ENCODE results near the gene WFIKKN2.

The WFIKKN2 gene

DNA sequence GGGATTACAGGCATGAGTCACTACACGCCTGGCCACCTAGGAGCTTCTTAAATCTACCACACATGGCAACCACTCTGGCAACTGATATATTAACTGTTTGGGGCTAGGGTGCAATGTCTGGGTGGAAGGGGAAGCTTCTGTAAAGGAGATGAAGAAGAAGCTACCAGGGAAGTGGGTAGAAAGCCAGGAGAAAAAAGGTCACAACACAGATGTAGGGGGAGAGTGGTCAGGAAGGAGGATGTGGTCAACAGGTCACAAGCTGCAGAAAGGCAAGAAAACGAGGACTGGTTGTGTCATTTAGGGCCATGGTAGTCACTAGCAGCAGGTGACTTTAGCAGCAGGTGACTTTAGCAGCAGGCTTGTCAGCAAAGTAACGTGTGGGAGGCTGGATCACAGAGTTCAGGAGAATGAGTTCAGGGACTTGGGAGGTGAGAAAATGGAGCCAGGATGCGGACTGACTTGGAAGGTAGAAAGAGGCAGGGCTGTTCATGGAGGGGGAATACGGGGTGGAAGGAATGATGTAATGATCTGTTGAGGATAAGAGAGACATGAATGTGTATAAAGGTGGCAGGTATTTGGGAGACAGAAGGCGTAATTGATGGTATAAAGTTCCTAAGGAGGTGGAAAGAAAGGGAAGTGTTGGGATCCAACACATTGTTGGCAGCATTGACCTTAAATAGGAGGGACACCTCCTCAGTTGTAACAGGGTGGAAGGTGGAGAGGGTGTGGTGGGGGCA lies 16.3 kb upstream of the WFIKKN2 start:
- Histone ChIP-seq H3K4me3 (ENCODE audit: low read depth in 1 of 2, low read length in 1 of 2) (no peak overlapping the region), H3K9me3 (no peaks in the 10 kb centered on the region), H3K4me1 (ENCODE audit: control insufficient read depth in 1 of 2, insufficient read depth in 1 of 2, low read depth in 1 of 2, low read length in 1 of 2) (peaks cover 0 to 5% of the 10 kb centered on the region in 2 experiments), H3K27ac (no peak overlapping the region), H3K27me3 (peaks cover 7% of the 10 kb centered on the region), H3K36me3 (no peaks in the 10 kb centered on the region)
- TF ChIP-seq, protein P1, sequence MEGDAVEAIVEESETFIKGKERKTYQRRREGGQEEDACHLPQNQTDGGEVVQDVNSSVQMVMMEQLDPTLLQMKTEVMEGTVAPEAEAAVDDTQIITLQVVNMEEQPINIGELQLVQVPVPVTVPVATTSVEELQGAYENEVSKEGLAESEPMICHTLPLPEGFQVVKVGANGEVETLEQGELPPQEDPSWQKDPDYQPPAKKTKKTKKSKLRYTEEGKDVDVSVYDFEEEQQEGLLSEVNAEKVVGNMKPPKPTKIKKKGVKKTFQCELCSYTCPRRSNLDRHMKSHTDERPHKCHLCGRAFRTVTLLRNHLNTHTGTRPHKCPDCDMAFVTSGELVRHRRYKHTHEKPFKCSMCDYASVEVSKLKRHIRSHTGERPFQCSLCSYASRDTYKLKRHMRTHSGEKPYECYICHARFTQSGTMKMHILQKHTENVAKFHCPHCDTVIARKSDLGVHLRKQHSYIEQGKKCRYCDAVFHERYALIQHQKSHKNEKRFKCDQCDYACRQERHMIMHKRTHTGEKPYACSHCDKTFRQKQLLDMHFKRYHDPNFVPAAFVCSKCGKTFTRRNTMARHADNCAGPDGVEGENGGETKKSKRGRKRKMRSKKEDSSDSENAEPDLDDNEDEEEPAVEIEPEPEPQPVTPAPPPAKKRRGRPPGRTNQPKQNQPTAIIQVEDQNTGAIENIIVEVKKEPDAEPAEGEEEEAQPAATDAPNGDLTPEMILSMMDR (IDR thresholded peaks at IDR 0.05) = no peak

- Histone ChIP-seq H3K4me1 (ENCODE audit: control insufficient read depth in 1 of 2, insufficient read depth in 1 of 2, low read depth in 1 of 2, low read length in 1 of 2) (peaks cover 0 to 5% of the 10 kb centered on the region in 2 experiments), H3K36me3 (no peaks in the 10 kb centered on the region), H3K27ac (no peak overlapping the region), H3K4me3 (ENCODE audit: low read depth in 1 of 2, low read length in 1 of 2) (no peak overlapping the region), H3K9me3 (no peaks in the 10 kb centered on the region), H3K27me3 (peaks cover 7% of the 10 kb centered on the region)
- TF ChIP-seq, protein P1 (IDR thresholded peaks at IDR 0.05) = no peak
Measured at GRCh38 chr17:50820651-50821050, 14.7 kb upstream of the WFIKKN2 start.

DNA sequence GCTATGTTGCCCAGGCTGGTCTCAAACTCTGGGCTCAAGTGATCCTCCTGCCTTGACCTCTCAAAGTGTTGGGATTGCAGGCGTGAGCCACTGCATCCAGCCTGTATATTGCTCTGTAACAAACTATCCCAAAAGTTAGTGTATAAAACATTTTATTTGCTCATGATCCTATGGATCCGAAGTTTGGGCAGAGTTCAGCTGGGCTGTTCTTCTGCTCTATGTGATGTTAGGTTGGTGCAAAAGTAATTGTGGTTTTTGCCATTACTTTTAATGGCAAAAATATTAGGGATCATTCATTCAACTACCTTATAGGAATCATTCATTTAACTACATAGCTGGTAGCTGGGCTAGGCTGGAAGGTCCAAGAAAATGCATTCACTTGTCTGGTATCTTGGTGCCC lies 12.8 kb upstream of the WFIKKN2 start:
- Histone ChIP-seq H3K27ac (no peak overlapping the region), H3K27me3 (no peaks in the 10 kb centered on the region), H3K4me3 (ENCODE audit: low read depth in 1 of 2, low read length in 1 of 2) (no peak overlapping the region), H3K9me3 (no peaks in the 10 kb centered on the region), H3K36me3 (no peaks in the 10 kb centered on the region), H3K4me1 (ENCODE audit: control insufficient read depth in 1 of 2, insufficient read depth in 1 of 2, low read depth in 1 of 2, low read length in 1 of 2) (no peaks in the 10 kb centered on the region)
- TF ChIP-seq, protein P1 (IDR thresholded peaks at IDR 0.05) = no peak

DNA sequence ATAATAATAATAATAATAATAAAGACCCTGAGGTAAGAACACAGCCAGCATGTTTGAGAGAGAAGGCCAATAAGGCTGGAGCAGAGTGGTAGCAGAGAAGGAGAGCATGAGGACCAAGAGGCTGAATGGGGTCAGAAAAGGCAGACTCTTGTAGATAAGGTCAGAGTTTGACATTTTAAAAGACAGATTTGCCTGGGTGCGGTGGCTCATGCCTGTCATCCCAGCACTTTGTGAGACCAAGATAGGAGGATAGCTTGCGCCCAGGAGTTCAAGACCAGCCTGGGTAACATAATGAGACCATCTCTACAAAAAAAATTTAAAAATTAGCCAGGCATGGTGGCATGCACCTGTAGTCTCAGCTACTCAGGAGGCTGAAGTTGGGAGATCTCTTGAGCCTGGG lies 11.0 kb upstream of the WFIKKN2 start:
- Histone ChIP-seq H3K27me3 (peaks cover 8% of the 10 kb centered on the region), H3K4me3 (ENCODE audit: low read depth in 1 of 2, low read length in 1 of 2) (no peak overlapping the region), H3K36me3 (no peaks in the 10 kb centered on the region), H3K4me1 (ENCODE audit: control insufficient read depth in 1 of 2, insufficient read depth in 1 of 2, low read depth in 1 of 2, low read length in 1 of 2) (no peaks in the 10 kb centered on the region), H3K27ac (no peak overlapping the region), H3K9me3 (no peaks in the 10 kb centered on the region)
- TF ChIP-seq, protein P1 (IDR thresholded peaks at IDR 0.05) = no peak

- TF ChIP-seq, protein P1 (IDR thresholded peaks at IDR 0.05) = no peak
- no peaks in the 10 kb centered on the region for H3K4me1 ChIP-seq (ENCODE audit: control insufficient read depth in 1 of 2, insufficient read depth in 1 of 2, low read depth in 1 of 2, low read length in 1 of 2)
Measured at GRCh38 chr17:50825188-50825587, 10.2 kb upstream of the WFIKKN2 start.

More at GRCh38 chr17:50825188-50825587, 10.2 kb upstream of the WFIKKN2 start:
- Histone ChIP-seq H3K36me3 (no peaks in the 10 kb centered on the region), H3K4me3 (ENCODE audit: low read depth in 1 of 2, low read length in 1 of 2) (no peak overlapping the region), H3K9me3 (no peaks in the 10 kb centered on the region), H3K27ac (no peak overlapping the region), H3K27me3 (peaks cover 15% of the 10 kb centered on the region)

Data from neutrophil (primary cell).